A549 (cell line): ENCODE data around the gene IFI6. TPM values are rescaled to one million over a fixed set of nuclear protein-coding genes. Genes with fewer than 3 reads are reported as not detected.
"Not testable (repeated sequence)": the region's sequence is repeated elsewhere in the genome, so short reads cannot be mapped to it uniquely, and the experiment has no call there.

Source experiments
- ATAC-seq, 2 experiments: fragments of 200-7000 bp in 1 of 2; fragments of >200 bp in 1 of 2; cut with Nextera tagmentation in 1 of 2; cut with Tn5 transposase in 1 of 2; 3 replicates each; pipeline versions ENCODE4 v1.8.0 to v1.9.1; 2018 to 2020; ENCODE audit warnings: mild to moderate bottlenecking in 1 of 2, moderate library complexity in 1 of 2
- CTCF ChIA-PET: fragments of 300-600 bp; sonication (Branson Sonifier 250); formaldehyde crosslinking; extraction: SDS; loops from one replicate; lab custom pipeline; 2021; ENCODE audit warnings: antibody characterized with exemption, inconsistent platforms; lab: Yijun Ruan, JAX
- POLR2A ChIA-PET: fragments of 350-600 bp; formaldehyde crosslinking; extraction: SDS; loops from one replicate; lab custom pipeline; 2021; ENCODE audit warnings: antibody characterized with exemption, inconsistent platforms; lab: Yijun Ruan, JAX
- DNase-seq, 2 experiments: peaks; one replicate each; pipeline versions ENCODE4 v3.0.0 to v3.0.0-alpha.2; 2011 to 2016; ENCODE audit warnings: low read depth in 1 of 2, low spot score in 1 of 2
- FAIRE-seq: peaks from 2 replicates; lab custom pipeline; 2011; peaks lifted over from hg19 to GRCh38; lab: Jason Lieb, UNC
- H3K27ac ChIP-seq, 2 experiments: fragments of >200 bp; sonication (Bioruptor Twin); formaldehyde crosslinking; 3 replicates each; pipeline ENCODE4 v1.5.1; 2016 to 2017
- H3K4me1 ChIP-seq: fragments of >200 bp; sonication (Bioruptor Twin); formaldehyde crosslinking; 3 replicates; pipeline ENCODE4 v1.6.1; 2016
- H3K4me2 ChIP-seq: fragments of >200 bp; sonication (Bioruptor Twin); formaldehyde crosslinking; 3 replicates; pipeline ENCODE4 v1.6.1; 2016
- H3K4me3 ChIP-seq: fragments of >200 bp; sonication (Bioruptor Twin); formaldehyde crosslinking; 3 replicates; pipeline ENCODE4 v1.5.1; 2016
- H3K9me3 ChIP-seq: fragments of >200 bp; sonication (Bioruptor Twin); formaldehyde crosslinking; 3 replicates; pipeline ENCODE4 v1.6.1; 2016
- ATOH8 ChIP-seq: fragments of 250-450 bp; sonication (Bioruptor Pico); IDR thresholded peaks from 2 replicates; pipeline ENCODE4 v1.5.0; 2020; ENCODE audit warnings: low read depth, mild to moderate bottlenecking, moderate library complexity
- CBX2 ChIP-seq: fragments of 200-600 bp; sonication (generic); IDR thresholded peaks from 2 replicates; pipeline ENCODE4 v1.6.1; 2016; ENCODE audit warnings: low read depth, mild to moderate bottlenecking, borderline replicate concordance
- CBX8 ChIP-seq: fragments of 200-600 bp; sonication (generic); IDR thresholded peaks from 2 replicates; pipeline ENCODE4 v1.6.1; 2016
- EHF ChIP-seq: fragments of 250-450 bp; sonication (Bioruptor Pico); IDR thresholded peaks from 2 replicates; pipeline ENCODE4 v1.5.0; 2020; ENCODE audit warnings: mild to moderate bottlenecking
- EHMT2 ChIP-seq: fragments of 200-600 bp; sonication (generic); IDR thresholded peaks from 2 replicates; pipeline ENCODE4 v1.6.1; 2016; ENCODE audit warnings: antibody characterized with exemption, low read depth, mild to moderate bottlenecking, moderate library complexity
- EP300 ChIP-seq, 2 experiments: fragments of >200 bp; sonication (Bioruptor Twin); formaldehyde crosslinking; IDR thresholded peaks; 2 replicates in 1 of 2; 3 replicates in 1 of 2; pipeline ENCODE4 v1.6.1; 2016 to 2017
- ESRRA ChIP-seq: fragments of 150-350 bp; IDR thresholded peaks from 2 replicates; pipeline ENCODE4 v1.6.1; 2014; ENCODE audit warnings: mild to moderate bottlenecking, low read length, borderline replicate concordance
- HDAC2 ChIP-seq: fragments of 200-600 bp; sonication (generic); IDR thresholded peaks from 2 replicates; pipeline ENCODE4 v1.6.1; 2016
- HOXA7 ChIP-seq: fragments of 250-450 bp; sonication (Bioruptor Pico); IDR thresholded peaks from 2 replicates; pipeline ENCODE4 v1.5.0; 2020; ENCODE audit warnings: mild to moderate bottlenecking, moderate library complexity
- HOXB5 ChIP-seq: fragments of 250-450 bp; sonication (Bioruptor Pico); IDR thresholded peaks from 2 replicates; pipeline ENCODE4 v1.5.0; 2020; ENCODE audit warnings: mild to moderate bottlenecking, moderate library complexity
- MAX ChIP-seq: IDR thresholded peaks from 2 replicates; pipeline ENCODE4 v1.6.1; 2012
- NR3C1 ChIP-seq: fragments of >200 bp; sonication (Bioruptor Twin); formaldehyde crosslinking; IDR thresholded peaks from 3 replicates; pipeline ENCODE4 v1.6.1; 2017
- PHF8 ChIP-seq: fragments of 200-600 bp; sonication (generic); IDR thresholded peaks from 2 replicates; pipeline ENCODE4 v1.6.1; 2016; ENCODE audit warnings: low read depth, mild to moderate bottlenecking, antibody characterized with exemption, moderate library complexity, borderline replicate concordance
- POLR2AphosphoS2 ChIP-seq: conservative IDR thresholded peaks from 2 replicates; pipeline ENCODE4 v1.6.1; 2012; ENCODE audit warnings: low read length, improper control_type of control experiment, inconsistent platforms
- RAD21 ChIP-seq, 2 experiments: fragments of >200 bp in 1 of 2; sonication (Bioruptor Twin) in 1 of 2; formaldehyde crosslinking in 1 of 2; IDR thresholded peaks in 1 of 2; conservative IDR thresholded peaks in 1 of 2; 2 replicates in 1 of 2; 3 replicates in 1 of 2; pipeline ENCODE4 v1.6.1; 2012 to 2018; ENCODE audit warnings: inconsistent platforms in 1 of 2
- RCOR1 ChIP-seq: fragments of 150-350 bp; IDR thresholded peaks from 2 replicates; pipeline ENCODE4 v1.6.1; 2014; ENCODE audit warnings: antibody characterized with exemption, low read length, low read depth
- REST ChIP-seq: fragments of 200-600 bp; sonication (generic); IDR thresholded peaks from 2 replicates; pipeline ENCODE4 v1.6.1; 2016; ENCODE audit warnings: antibody characterized with exemption, mild to moderate bottlenecking, moderate library complexity
- RNF2 ChIP-seq: fragments of 200-600 bp; sonication (generic); IDR thresholded peaks from 2 replicates; pipeline ENCODE4 v1.6.1; 2016; ENCODE audit warnings: low read depth, mild to moderate bottlenecking, antibody characterized with exemption, moderate library complexity, borderline replicate concordance
- SMC3 ChIP-seq: fragments of >200 bp; sonication (Bioruptor Twin); formaldehyde crosslinking; IDR thresholded peaks from 3 replicates; pipeline ENCODE4 v1.6.1; 2018; ENCODE audit warnings: inconsistent platforms
- ZSCAN20 ChIP-seq: fragments of 250-450 bp; sonication (Bioruptor Pico); IDR thresholded peaks from 2 replicates; pipeline ENCODE4 v1.8.0; 2022; ENCODE audit warnings: mild to moderate bottlenecking, moderate library complexity
- WGBS: methylation state at CpG from one replicate; pipeline ENCODE4 v1.1.6; 2017; ENCODE audit errors: missing lambda C conversion rate; 5-methylcytosine and 5-hydroxymethylcytosine counted together
- polyA plus RNA-seq, 4 experiments: library from polyadenylated mRNA; depleted of rRNA in 3 of 4; stranded (reverse); fragments of >200 nt; fragmentation: RNase III in 1 of 4; extraction: RNeasy Plus Mini Kit Qiagen cat#74134 plus additional on column Dnase treatment in 1 of 4; gene quantifications; 2 replicates in 3 of 4; 3 replicates in 1 of 4; pipeline ENCODE4 v1.2.3, GENCODE V29; 2011 to 2017
- TF ChIP-seq, protein P1 (sequence below): fragments of >200 bp; sonication (Bioruptor Twin); formaldehyde crosslinking; IDR thresholded peaks from 3 replicates; pipeline ENCODE4 v1.6.1; 2016
- TF ChIP-seq, protein P2 (sequence below): fragments of 450-650 bp; IDR thresholded peaks from 2 replicates; pipeline ENCODE4 v1.6.1; 2014; ENCODE audit warnings: antibody characterized with exemption
- TF ChIP-seq, protein P3 (sequence below): fragments of >200 bp; sonication (Bioruptor Twin); formaldehyde crosslinking; IDR thresholded peaks from 2 replicates; pipeline ENCODE4 v1.6.1; 2016

The IFI6 gene
- polyA plus RNA-seq, 2 of the 4 experiments (the other 2 are of a cell fraction), result 6.3 to 8.8 TPM

DNA sequence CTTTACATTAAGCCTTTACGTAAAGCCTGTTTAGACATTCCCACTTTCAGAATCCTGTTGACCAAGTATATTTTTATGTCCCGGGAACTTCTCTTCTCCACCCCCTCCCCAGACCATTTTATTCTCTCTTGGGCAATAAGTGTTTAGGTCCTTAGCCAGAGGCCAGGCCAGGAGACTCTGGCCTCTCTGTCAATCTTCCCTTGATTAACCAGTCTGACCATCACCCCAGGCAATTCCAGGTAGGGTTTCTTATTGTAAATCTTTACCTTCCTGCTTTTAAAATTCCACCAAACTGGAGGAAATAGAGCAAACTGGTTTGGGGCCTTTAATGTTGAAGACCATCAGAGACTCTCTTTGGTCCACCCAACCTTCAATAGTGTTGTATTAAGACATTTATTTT, 12.2 kb upstream of the IFI6 start:
- 59% methylated on average over 2 of the region's 2 CpGs for WGBS
- TF ChIP-seq ESRRA (no peak), HDAC2 (no peak), PHF8 (no peak), POLR2AphosphoS2 (no peak), MAX (no peak), RAD21 (conservative IDR thresholded peaks at IDR 0.05 in 1 of 2, IDR thresholded peaks at IDR 0.05 in 1 of 2) (no peak), ATOH8 (CRISPR knock-in tag) (no peak)
- FAIRE-seq, result no peak
- Histone ChIP-seq H3K27ac (no peak overlapping the region), H3K4me2 (no peak overlapping the region), H3K4me3 (no peak overlapping the region), H3K9me3 (peaks cover 23% of the 10 kb centered on the region), H3K4me1 (no peaks in the 10 kb centered on the region)
- DNase-seq, result no peak
- ATAC-seq, result no peak
- CTCF ChIA-PET, result no interaction called here
- POLR2A ChIA-PET, result no interaction called here

DNA sequence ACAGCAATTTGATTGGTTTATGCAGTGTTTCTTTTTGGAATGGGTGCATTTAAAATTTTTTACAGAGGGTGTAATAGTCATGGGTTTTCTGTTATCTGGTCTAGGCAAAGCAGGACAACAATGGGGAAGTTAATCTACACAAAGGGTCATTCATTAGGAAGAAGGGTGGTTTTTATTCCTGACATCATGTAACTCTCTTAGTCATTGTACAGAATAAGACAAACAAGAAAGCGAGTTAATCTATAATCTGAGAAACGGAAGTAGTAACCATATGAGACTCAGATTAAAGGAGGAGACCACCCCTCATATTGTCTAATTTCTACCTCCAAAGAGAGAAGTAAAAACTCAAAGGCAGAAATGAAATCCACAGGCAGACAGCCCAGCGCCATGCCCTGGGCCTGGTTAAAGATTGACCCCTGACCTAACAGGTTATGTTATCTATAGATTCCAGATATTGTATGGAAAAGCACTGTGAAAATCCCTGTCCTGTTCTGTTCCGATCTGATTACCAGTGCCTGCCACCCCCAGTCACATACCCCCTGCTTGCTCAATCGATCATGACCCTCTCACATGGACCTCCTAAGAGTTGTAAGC, 10.5 kb upstream of the IFI6 start:
- H3K4me2 ChIP-seq, result no peak overlapping the region
- whole genome bisulfite sequencing, result 54% methylated on average over 5 of the region's 5 CpGs
- TF ChIP-seq, protein P1, sequence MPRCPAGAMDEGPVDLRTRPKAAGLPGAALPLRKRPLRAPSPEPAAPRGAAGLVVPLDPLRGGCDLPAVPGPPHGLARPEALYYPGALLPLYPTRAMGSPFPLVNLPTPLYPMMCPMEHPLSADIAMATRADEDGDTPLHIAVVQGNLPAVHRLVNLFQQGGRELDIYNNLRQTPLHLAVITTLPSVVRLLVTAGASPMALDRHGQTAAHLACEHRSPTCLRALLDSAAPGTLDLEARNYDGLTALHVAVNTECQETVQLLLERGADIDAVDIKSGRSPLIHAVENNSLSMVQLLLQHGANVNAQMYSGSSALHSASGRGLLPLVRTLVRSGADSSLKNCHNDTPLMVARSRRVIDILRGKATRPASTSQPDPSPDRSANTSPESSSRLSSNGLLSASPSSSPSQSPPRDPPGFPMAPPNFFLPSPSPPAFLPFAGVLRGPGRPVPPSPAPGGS, result no peak
- TF ChIP-seq ZSCAN20 (CRISPR knock-in tag), result no peak
- TF ChIP-seq EHMT2, result no peak
- TF ChIP-seq EP300 (IDR thresholded peaks at IDR 0.05), result no peak
- no peak for TF ChIP-seq SMC3
- no peak for TF ChIP-seq REST
- no peak for TF ChIP-seq RAD21 (conservative IDR thresholded peaks at IDR 0.05 in 1 of 2, IDR thresholded peaks at IDR 0.05 in 1 of 2)
- TF ChIP-seq, protein P2, sequence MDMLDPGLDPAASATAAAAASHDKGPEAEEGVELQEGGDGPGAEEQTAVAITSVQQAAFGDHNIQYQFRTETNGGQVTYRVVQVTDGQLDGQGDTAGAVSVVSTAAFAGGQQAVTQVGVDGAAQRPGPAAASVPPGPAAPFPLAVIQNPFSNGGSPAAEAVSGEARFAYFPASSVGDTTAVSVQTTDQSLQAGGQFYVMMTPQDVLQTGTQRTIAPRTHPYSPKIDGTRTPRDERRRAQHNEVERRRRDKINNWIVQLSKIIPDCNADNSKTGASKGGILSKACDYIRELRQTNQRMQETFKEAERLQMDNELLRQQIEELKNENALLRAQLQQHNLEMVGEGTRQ, result no peak
- no peak for TF ChIP-seq EHF (CRISPR knock-in tag)
- no peak for TF ChIP-seq CBX2
- TF ChIP-seq, protein P3, sequence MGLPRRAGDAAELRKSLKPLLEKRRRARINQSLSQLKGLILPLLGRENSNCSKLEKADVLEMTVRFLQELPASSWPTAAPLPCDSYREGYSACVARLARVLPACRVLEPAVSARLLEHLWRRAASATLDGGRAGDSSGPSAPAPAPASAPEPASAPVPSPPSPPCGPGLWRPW, result no peak
- TF ChIP-seq HOXB5 (CRISPR knock-in tag), result no peak
- TF ChIP-seq POLR2AphosphoS2, result no peak
- TF ChIP-seq RNF2, result no peak
- no peak for TF ChIP-seq ESRRA
- no peak for TF ChIP-seq RCOR1
- TF ChIP-seq HOXA7 (CRISPR knock-in tag), result no peak
- no peak for TF ChIP-seq NR3C1
- no peak for TF ChIP-seq CBX8
- CTCF ChIA-PET, result no interaction called here
- H3K9me3 ChIP-seq, result peaks cover 23% of the 10 kb centered on the region
- FAIRE-seq, result no peak
- no peak overlapping the region for H3K27ac ChIP-seq
- POLR2A ChIA-PET, result no interaction called here
- no peak for ATAC-seq
- H3K4me3 ChIP-seq, result no peak overlapping the region
- no peak for DNase-seq
- H3K4me1 ChIP-seq, result no peaks in the 10 kb centered on the region

- ATAC-seq, CTCF ChIA-PET, POLR2A ChIA-PET, H3K4me3 ChIP-seq, H3K4me1 ChIP-seq, FAIRE-seq, DNase-seq, H3K27ac ChIP-seq, H3K4me2 ChIP-seq: not testable (repeated sequence)
- H3K9me3 ChIP-seq, result peaks cover 23% of the 10 kb centered on the region
- WGBS, result 86% methylated on average over 4 of the region's 4 CpGs
Measured at GRCh38 chr1:27681580-27681979, 9.6 kb upstream of the IFI6 start.
